SH-SY5Y (cell line): Measurements from ENCODE around the gene FCAMR.

Experiments
- GATA2 ChIP-seq: IDR thresholded peaks from 2 replicates; pipeline ENCODE4 v1.6.1; 2011; ENCODE audit warnings: mild to moderate bottlenecking, low read depth, low read length
- GATA3 ChIP-seq: IDR thresholded peaks from 2 replicates; pipeline ENCODE4 v1.6.1; 2011; ENCODE audit warnings: low read depth, mild to moderate bottlenecking, low read length, moderate library complexity

DNA sequence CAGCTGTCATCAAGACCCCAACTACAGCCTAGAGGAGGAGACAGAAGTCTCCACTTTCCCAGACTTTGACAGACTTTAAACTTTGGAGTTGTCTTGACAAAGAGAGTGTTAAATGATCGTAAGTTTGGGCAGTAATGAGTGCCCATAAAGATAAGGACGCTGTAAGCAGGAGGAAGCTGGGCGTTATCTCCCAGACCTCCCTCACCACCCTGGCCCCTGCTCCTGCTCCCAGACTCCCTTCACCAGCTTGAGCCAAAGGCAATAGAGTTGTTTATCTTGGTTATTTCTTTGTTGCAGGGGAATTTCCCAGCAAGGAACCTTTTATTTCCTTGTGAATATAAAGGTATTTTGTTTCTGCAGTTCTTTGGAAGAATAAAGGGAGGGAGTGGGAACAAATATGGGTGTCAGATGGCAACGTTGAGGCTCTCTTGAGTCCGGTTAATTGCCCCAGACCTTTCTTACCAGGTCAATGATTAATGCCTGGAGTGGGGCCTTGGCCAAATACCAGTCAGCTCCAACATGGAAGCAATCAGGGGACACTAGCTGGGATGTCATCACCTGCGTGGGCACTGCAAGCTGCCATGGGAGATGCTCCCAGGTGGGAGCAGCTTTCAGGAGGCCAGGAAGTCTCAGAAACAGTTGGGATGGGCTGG is 28.4 kb downstream of the FCAMR start:
- TF ChIP-seq GATA2 (no peak), GATA3 (no peak)
